Astrocyte (in vitro differentiated cells and primary cell): ENCODE data around the gene SARS2. TPM values are rescaled to one million over a fixed set of nuclear protein-coding genes. Genes with fewer than 3 reads are reported as not detected.

Experiments
- DNase-seq: peaks from one replicate; pipeline ENCODE4 v3.0.0-alpha.2; 2010; ENCODE audit warnings: low read depth
- FAIRE-seq: peaks from 2 replicates; lab custom pipeline; 2011; peaks lifted over from hg19 to GRCh38; lab: Jason Lieb, UNC
- H2AFZ ChIP-seq: 2 replicates; pipeline ENCODE4 v1.6.0; 2012; ENCODE audit warnings: low read depth, low read length, inconsistent platforms
- H3K27ac ChIP-seq: 2 replicates; pipeline ENCODE4 v1.5.1; 2011; ENCODE audit warnings: low read depth, low read length, inconsistent platforms
- H3K27me3 ChIP-seq: 2 replicates; pipeline ENCODE4 v1.6.0; 2011; ENCODE audit warnings: low read length, inconsistent platforms; ENCODE audit not compliant: insufficient read depth
- H3K36me3 ChIP-seq: 2 replicates; pipeline ENCODE4 v1.5.1; 2011; ENCODE audit warnings: low read length, inconsistent platforms; ENCODE audit not compliant: insufficient read depth
- H3K4me1 ChIP-seq: 2 replicates; pipeline ENCODE4 v1.5.1; 2011; ENCODE audit warnings: low read length, inconsistent platforms; ENCODE audit not compliant: insufficient read depth
- H3K4me2 ChIP-seq: 2 replicates; pipeline ENCODE4 v1.6.0; 2012; ENCODE audit warnings: low read length, inconsistent platforms
- H3K4me3 ChIP-seq: 2 replicates; pipeline ENCODE4 v1.5.1; 2011; ENCODE audit warnings: low read depth, mild to moderate bottlenecking, low read length, inconsistent platforms; ENCODE audit not compliant: insufficient read depth
- H3K79me2 ChIP-seq: 2 replicates; pipeline ENCODE4 v1.6.0; 2012; ENCODE audit warnings: mild to moderate bottlenecking, low read length, inconsistent platforms; ENCODE audit not compliant: insufficient read depth
- H3K9ac ChIP-seq: 2 replicates; pipeline ENCODE4 v1.6.0; 2012; ENCODE audit warnings: mild to moderate bottlenecking, low read length, inconsistent platforms
- H3K9me3 ChIP-seq: 2 replicates; pipeline ENCODE4 v1.5.1; 2012; ENCODE audit warnings: low read depth, mild to moderate bottlenecking, low read length, inconsistent platforms; ENCODE audit not compliant: insufficient read depth
- H4K20me1 ChIP-seq: 2 replicates; pipeline ENCODE4 v1.6.0; 2012; ENCODE audit warnings: low read length, inconsistent platforms; ENCODE audit not compliant: insufficient read depth
- H3K27ac Mint-ChIP-seq: one replicate; pipeline ENCODE4 v1.8.0; 2021; ENCODE audit warnings: mild to moderate bottlenecking, mixed read lengths; ENCODE audit not compliant: unreplicated experiment
- H3K27me3 Mint-ChIP-seq: one replicate; pipeline ENCODE4 v1.8.0; 2021; ENCODE audit warnings: low read depth, mixed read lengths; ENCODE audit not compliant: unreplicated experiment
- H3K36me3 Mint-ChIP-seq: one replicate; pipeline ENCODE4 v1.8.0; 2021; ENCODE audit warnings: low read depth, mixed read lengths; ENCODE audit not compliant: unreplicated experiment
- H3K4me1 Mint-ChIP-seq: one replicate; pipeline ENCODE4 v1.8.0; 2021; ENCODE audit warnings: low read depth, mixed read lengths; ENCODE audit not compliant: unreplicated experiment
- H3K4me3 Mint-ChIP-seq: one replicate; pipeline ENCODE4 v1.8.0; 2021; ENCODE audit warnings: mild to moderate bottlenecking, moderate library complexity, mixed read lengths; ENCODE audit not compliant: unreplicated experiment
- H3K9me3 Mint-ChIP-seq: one replicate; pipeline ENCODE4 v1.8.0; 2021; ENCODE audit warnings: mild to moderate bottlenecking, mixed read lengths; ENCODE audit not compliant: unreplicated experiment
- CTCF ChIP-seq: IDR thresholded peaks from 2 replicates; pipeline ENCODE4 v1.5.1; 2011; ENCODE audit warnings: low read depth, mild to moderate bottlenecking, inconsistent platforms, low read length, moderate library complexity; ENCODE audit not compliant: insufficient read depth
- EZH2 ChIP-seq: IDR thresholded peaks from 2 replicates; pipeline ENCODE4 v1.6.1; 2012; ENCODE audit warnings: mild to moderate bottlenecking, low read length, inconsistent platforms; ENCODE audit not compliant: insufficient read depth
- total RNA-seq: library from RNA; stranded (reverse); gene quantifications from 2 replicates; pipeline ENCODE4 v1.2.1, GENCODE V29; 2021

Gene SARS2
- total RNA-seq, 1 donor from 2014 or later = 24.8 TPM

- no peak overlapping the region for H3K4me2 ChIP-seq
- no peak overlapping the region for H3K4me3 ChIP-seq
- no peak for FAIRE-seq
Observed at GRCh38 chr19:38956264-38956663, 25.7 kb upstream of the SARS2 start.

GRCh38 chr19:38953677-38954076 lies 23.1 kb upstream of the SARS2 start:
- TF ChIP-seq EZH2 (no peak), CTCF (no peak)
- Histone ChIP-seq H3K9ac (no peak overlapping the region), H3K4me1 (peaks cover 6% of the 10 kb centered on the region), H3K79me2 (no peaks in the 10 kb centered on the region), H4K20me1 (peaks cover 13% of the 10 kb centered on the region), H3K9me3 (no peaks in the 10 kb centered on the region), H3K4me3 (no peak overlapping the region), H2AFZ (no peak overlapping the region), H3K27me3 (no peaks in the 10 kb centered on the region), H3K4me2 (no peak overlapping the region), H3K27ac (no peak overlapping the region), H3K36me3 (no peaks in the 10 kb centered on the region)
- Mint-ChIP-seq H3K9me3 (peaks cover 4% of the 10 kb centered on the region), H3K27me3 (no peaks in the 10 kb centered on the region), H3K27ac (no peak overlapping the region), H3K36me3 (peaks cover 5% of the 10 kb centered on the region), H3K4me1 (peaks cover 5% of the 10 kb centered on the region), H3K4me3 (no peak overlapping the region)
- DNase-seq = no peak
- FAIRE-seq = no peak

More at GRCh38 chr19:38956264-38956663, 25.7 kb upstream of the SARS2 start:
- Histone ChIP-seq H3K36me3 (no peaks in the 10 kb centered on the region), H2AFZ (no peak overlapping the region), H4K20me1 (peaks cover 4% of the 10 kb centered on the region), H3K27ac (no peak overlapping the region), H3K9me3 (no peaks in the 10 kb centered on the region), H3K27me3 (no peaks in the 10 kb centered on the region), H3K9ac (no peak overlapping the region), H3K4me1 (no peaks in the 10 kb centered on the region), H3K79me2 (no peaks in the 10 kb centered on the region)
- no peak for DNase-seq
- TF ChIP-seq CTCF (no peak), EZH2 (no peak)
- H3K36me3 Mint-ChIP-seq = peaks cover 3% of the 10 kb centered on the region
- H3K4me1 Mint-ChIP-seq = peaks cover 5% of the 10 kb centered on the region
- H3K9me3 Mint-ChIP-seq = no peaks in the 10 kb centered on the region
- no peak overlapping the region for H3K27ac Mint-ChIP-seq
- no peak overlapping the region for H3K4me3 Mint-ChIP-seq
- no peaks in the 10 kb centered on the region for H3K27me3 Mint-ChIP-seq

- Histone ChIP-seq H4K20me1 (peaks cover 14% of the 10 kb centered on the region), H3K36me3 (no peaks in the 10 kb centered on the region), H3K4me3 (no peak overlapping the region), H3K79me2 (no peaks in the 10 kb centered on the region), H3K4me1 (peaks cover 6% of the 10 kb centered on the region), H3K27me3 (no peaks in the 10 kb centered on the region), H3K27ac (no peak overlapping the region), H2AFZ (no peak overlapping the region), H3K9me3 (no peaks in the 10 kb centered on the region), H3K4me2 (no peak overlapping the region), H3K9ac (no peak overlapping the region)
- Mint-ChIP-seq H3K9me3 (peaks cover 4% of the 10 kb centered on the region), H3K4me3 (no peak overlapping the region), H3K27ac (no peak overlapping the region), H3K36me3 (peaks cover 5% of the 10 kb centered on the region), H3K27me3 (no peaks in the 10 kb centered on the region), H3K4me1 (peaks cover 5% of the 10 kb centered on the region)
- TF ChIP-seq CTCF = peak; percentile 36
- no peak for TF ChIP-seq EZH2
- DNase-seq = no peak
- FAIRE-seq = no peak
Observed at GRCh38 chr19:38952395-38953165, 22.0 kb upstream of the SARS2 start.
